NB4 (cell line): ENCODE measurements around the gene MPP3.
"Not testable (repeated sequence)": the region's sequence is repeated elsewhere in the genome, so short reads cannot be mapped to it uniquely, and the experiment has no call there.

Experiments
- CTCF ChIP-seq: IDR thresholded peaks from one replicate; pipeline ENCODE4 v1.5.1; 2012; ENCODE audit warnings: low read depth, low read length
- MAX ChIP-seq: IDR thresholded peaks from 2 replicates; pipeline ENCODE4 v1.6.1; 2011; ENCODE audit warnings: low read depth, low read length
- MYC ChIP-seq: IDR thresholded peaks from 2 replicates; pipeline ENCODE4 v1.6.1; 2011; ENCODE audit warnings: low read depth, low read length
- POLR2A ChIP-seq: IDR thresholded peaks from 2 replicates; pipeline ENCODE4 v1.6.1; 2011; ENCODE audit warnings: mild to moderate bottlenecking; ENCODE audit not compliant: insufficient read length; ENCODE audit errors: extremely low read depth

- not testable (repeated sequence) for TF ChIP-seq CTCF, POLR2A, MAX, MYC
These were observed 34.9 kb downstream of the MPP3 start for GRCh38 chr17:43798024-43798423.
